Progenitor cell of endocrine pancreas (in vitro differentiated cells): ENCODE data around the gene UNK. TPM values are rescaled to one million over a fixed set of nuclear protein-coding genes. Genes with fewer than 3 reads are reported as not detected.
"Not testable (repeated sequence)": the region's sequence is repeated elsewhere in the genome, so short reads cannot be mapped to it uniquely, and the experiment has no call there.

Experiments used
- DNase-seq: peaks from one replicate; pipeline ENCODE4 v3.0.0; 2021; ENCODE audit warnings: low spot score; ENCODE audit not compliant: unreplicated experiment
- H3K27ac Mint-ChIP-seq: 2 replicates; pipeline ENCODE4 v1.8.0; 2021; ENCODE audit warnings: mild to moderate bottlenecking, moderate library complexity, mixed read lengths
- H3K27me3 Mint-ChIP-seq: 2 replicates; pipeline ENCODE4 v1.8.0; 2021; ENCODE audit warnings: mixed read lengths
- H3K36me3 Mint-ChIP-seq: 2 replicates; pipeline ENCODE4 v1.8.0; 2022; ENCODE audit warnings: mixed read lengths; ENCODE audit not compliant: insufficient read depth
- H3K4me1 Mint-ChIP-seq: 2 replicates; pipeline ENCODE4 v1.8.0; 2021; ENCODE audit warnings: low read depth, mixed read lengths
- H3K4me3 Mint-ChIP-seq: 2 replicates; pipeline ENCODE4 v1.8.0; 2021; ENCODE audit warnings: low read depth, mild to moderate bottlenecking, moderate library complexity, mixed read lengths
- H3K9me3 Mint-ChIP-seq: 2 replicates; pipeline ENCODE4 v1.8.0; 2021; ENCODE audit warnings: low read depth, mixed read lengths
- total RNA-seq: library from RNA; stranded (reverse); gene quantifications from 2 replicates; pipeline ENCODE4 v1.2.1, GENCODE V29; 2021
- TF ChIP-seq, protein P1 (sequence below): fragments of 200-600 bp; sonication (generic); IDR thresholded peaks from one replicate; pipeline ENCODE4 v1.5.0; 2021; ENCODE audit warnings: antibody characterized with exemption, mild to moderate bottlenecking; ENCODE audit not compliant: unreplicated experiment

The UNK gene
- total RNA-seq, 1 donor from 2014 or later: 72.8 TPM

DNA sequence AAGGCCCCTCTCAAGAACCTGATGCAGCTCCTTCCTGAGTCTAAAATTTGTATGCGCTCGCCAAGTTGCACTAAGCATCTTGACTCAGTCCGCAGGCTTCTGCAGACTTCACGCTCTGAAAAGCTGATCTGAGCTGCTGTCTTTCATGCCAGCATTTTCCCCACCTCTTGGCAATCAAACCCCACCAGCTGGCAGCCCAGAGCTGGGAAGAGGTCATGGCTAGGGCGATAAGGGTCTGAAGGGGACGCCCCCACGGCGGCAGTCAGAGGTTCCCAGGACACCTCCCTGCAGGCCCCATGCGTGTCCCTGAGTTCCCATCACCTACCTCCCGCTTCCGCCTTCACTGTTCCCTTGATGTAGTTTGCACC lies 64.7 kb downstream of the UNK start:
- no peaks in the 10 kb centered on the region for H3K27me3 Mint-ChIP-seq
- TF ChIP-seq, protein P1, sequence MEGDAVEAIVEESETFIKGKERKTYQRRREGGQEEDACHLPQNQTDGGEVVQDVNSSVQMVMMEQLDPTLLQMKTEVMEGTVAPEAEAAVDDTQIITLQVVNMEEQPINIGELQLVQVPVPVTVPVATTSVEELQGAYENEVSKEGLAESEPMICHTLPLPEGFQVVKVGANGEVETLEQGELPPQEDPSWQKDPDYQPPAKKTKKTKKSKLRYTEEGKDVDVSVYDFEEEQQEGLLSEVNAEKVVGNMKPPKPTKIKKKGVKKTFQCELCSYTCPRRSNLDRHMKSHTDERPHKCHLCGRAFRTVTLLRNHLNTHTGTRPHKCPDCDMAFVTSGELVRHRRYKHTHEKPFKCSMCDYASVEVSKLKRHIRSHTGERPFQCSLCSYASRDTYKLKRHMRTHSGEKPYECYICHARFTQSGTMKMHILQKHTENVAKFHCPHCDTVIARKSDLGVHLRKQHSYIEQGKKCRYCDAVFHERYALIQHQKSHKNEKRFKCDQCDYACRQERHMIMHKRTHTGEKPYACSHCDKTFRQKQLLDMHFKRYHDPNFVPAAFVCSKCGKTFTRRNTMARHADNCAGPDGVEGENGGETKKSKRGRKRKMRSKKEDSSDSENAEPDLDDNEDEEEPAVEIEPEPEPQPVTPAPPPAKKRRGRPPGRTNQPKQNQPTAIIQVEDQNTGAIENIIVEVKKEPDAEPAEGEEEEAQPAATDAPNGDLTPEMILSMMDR: no peak
- no peak overlapping the region for H3K27ac Mint-ChIP-seq
- DNase-seq: no peak
- no peaks in the 10 kb centered on the region for H3K9me3 Mint-ChIP-seq
- H3K4me1 Mint-ChIP-seq: peaks cover 13% of the 10 kb centered on the region
- no peak overlapping the region for H3K4me3 Mint-ChIP-seq
- H3K36me3 Mint-ChIP-seq: peaks cover 6% of the 10 kb centered on the region

DNA sequence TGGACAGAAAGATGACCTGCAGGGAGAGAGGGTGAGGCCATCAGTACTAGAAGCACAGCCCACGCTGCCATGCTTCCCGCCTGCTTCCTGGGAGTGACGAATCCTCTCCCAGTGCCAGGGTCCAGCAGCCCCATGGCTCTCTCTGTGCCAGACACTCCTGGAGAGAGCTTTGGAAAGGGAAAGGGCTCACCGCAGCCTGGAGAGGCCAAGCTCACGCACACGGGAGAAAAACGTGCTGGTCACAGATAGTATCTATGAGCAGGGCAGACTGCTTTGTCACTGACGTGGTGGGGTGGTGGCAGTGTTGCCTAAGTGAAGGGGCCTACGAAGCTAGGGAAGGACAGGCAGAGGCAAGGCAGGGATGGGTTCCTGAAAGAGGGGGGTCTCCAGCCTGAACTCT lies 65.1 kb downstream of the UNK start:
- no peaks in the 10 kb centered on the region for H3K9me3 Mint-ChIP-seq
- no peak for DNase-seq
- H3K4me1 Mint-ChIP-seq: peaks cover 16% of the 10 kb centered on the region
- TF ChIP-seq, protein P1: no peak
- peaks cover 6% of the 10 kb centered on the region for H3K36me3 Mint-ChIP-seq
- H3K27ac Mint-ChIP-seq: no peak overlapping the region
- H3K4me3 Mint-ChIP-seq: no peak overlapping the region
- H3K27me3 Mint-ChIP-seq: no peaks in the 10 kb centered on the region

DNA sequence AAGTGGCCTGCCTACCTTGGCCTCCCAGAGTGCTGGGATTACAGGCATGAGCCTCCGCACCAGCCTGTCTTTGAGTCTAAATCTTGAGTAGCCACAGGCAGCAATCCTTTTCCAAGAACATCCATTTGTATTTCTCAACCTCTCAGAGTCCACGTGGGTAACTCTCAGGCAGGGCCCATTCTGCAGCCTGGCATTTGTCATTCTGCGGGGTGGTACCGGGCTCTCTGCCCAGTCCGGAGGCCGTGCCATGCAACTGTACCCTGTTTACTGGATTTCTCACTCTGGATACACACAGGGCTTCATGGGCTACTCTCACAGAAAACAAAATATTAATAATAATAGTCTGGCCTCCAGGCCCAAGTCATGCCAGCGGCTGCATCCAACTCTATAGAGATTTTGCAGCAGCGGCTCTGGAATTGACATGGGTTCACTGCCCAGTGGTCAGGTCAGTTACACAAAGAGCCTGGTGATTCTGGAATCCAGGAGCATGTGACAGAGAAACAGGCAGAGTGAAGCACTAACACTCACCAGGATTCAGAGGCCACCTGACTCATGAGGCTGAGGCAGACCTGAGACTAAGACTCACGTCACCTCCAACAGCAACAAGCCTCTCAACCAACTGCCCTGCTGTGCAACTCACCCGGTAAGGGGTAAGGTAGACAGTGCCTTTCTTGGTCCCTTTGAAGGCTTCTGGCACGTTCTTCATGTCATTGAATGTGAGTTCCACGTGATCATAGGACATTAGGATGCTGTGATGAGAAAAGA lies 66.5 kb downstream of the UNK start:
- TF ChIP-seq, protein P1: no peak
- DNase-seq: no peak
- peaks cover 5% of the 10 kb centered on the region for H3K36me3 Mint-ChIP-seq
- H3K4me1 Mint-ChIP-seq: peaks cover 7% of the 10 kb centered on the region
- no peaks in the 10 kb centered on the region for H3K9me3 Mint-ChIP-seq
- no peaks in the 10 kb centered on the region for H3K27me3 Mint-ChIP-seq
- H3K4me3 Mint-ChIP-seq: no peak overlapping the region
- no peak overlapping the region for H3K27ac Mint-ChIP-seq

DNA sequence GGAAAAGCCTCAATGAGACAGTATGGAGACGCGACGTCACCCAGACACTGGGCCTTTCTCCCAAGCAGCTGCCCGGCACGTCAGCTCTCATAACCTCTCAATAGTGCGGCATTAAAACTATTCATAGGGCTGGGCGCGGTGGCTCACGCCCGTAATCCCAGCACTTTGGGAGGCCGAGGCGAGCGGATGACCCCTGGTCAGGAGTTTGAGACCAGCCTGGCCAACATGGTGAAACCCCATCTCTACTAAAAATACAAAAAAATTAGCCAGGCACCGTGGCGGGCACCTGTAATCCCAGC lies 67.0 kb downstream of the UNK start:
- DNase-seq, H3K4me3 Mint-ChIP-seq, H3K9me3 Mint-ChIP-seq, H3K27me3 Mint-ChIP-seq, H3K36me3 Mint-ChIP-seq, H3K27ac Mint-ChIP-seq: not testable (repeated sequence)
- peaks cover 11% of the 10 kb centered on the region for H3K4me1 Mint-ChIP-seq

DNA sequence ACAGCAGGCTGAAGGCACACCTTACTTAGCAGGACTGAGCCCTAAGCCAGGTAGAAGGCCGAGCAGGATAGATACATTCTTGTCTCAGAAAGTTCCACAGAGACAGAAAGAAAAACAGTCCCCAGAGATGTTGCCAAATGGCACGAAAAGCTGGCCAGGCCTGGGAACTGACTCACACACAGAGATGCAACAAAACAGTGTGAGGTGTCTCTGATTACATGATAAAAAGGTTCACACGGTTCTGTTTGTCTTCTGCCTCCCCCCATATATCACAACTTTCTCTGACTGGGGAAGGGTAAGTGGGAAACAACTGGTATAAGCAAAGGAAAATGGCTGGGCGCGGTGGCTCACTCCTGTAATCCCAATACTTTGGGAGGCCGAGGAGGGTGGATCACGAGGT lies 68.8 kb downstream of the UNK start:
- Mint-ChIP-seq H3K36me3 (peaks cover under 1% of the 10 kb centered on the region), H3K27me3 (no peaks in the 10 kb centered on the region)

More for the DNA sequence above, 68.8 kb downstream of the UNK start:
- no peak overlapping the region for H3K27ac Mint-ChIP-seq
- DNase-seq: no peak
- TF ChIP-seq, protein P1: no peak
- no peaks in the 10 kb centered on the region for H3K9me3 Mint-ChIP-seq
- peaks cover 11% of the 10 kb centered on the region for H3K4me1 Mint-ChIP-seq
- peak overlapping the region; percentile 37 for H3K4me3 Mint-ChIP-seq
